ENCODE results near the gene DNAJC27.

The DNAJC27 gene

DNA sequence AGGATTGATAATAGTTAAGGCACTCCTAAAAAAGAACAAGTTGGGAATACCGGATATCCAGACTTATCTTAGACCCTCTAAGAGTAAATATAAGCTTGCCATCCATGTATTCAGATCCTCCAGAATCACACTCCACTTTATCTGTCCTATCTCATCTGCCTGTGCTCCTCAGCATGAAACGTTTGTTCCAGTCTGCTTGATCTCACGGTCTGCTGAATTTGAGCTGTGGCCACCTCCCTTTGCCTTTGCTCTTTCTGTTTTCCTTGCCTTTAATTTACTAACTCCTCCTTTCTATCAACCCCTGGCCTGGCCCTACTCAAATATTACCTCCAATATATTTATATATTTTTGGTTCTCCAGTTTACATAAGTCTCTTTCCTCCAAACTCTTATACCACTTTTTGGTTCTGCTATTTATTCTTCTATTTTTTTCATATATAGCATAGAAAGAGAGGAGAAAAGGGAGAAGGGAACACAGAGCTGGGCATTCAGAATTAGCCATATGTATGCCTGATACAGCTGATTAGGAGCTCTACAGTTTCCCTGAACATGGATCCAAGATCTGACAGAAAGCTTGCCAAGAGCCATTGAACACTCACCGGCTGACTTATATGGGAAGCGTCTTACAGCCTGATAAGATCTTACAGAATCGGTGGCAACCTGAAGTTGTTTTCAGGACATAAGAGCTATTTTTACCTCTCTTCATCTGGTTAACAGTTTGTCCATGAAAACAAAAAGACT is 21.8 kb upstream of the DNAJC27 start:
- Histone ChIP-seq H3K36me3 (ENCODE audit: control insufficient read depth, low read depth, low read length) (no peaks in the 10 kb centered on the region), H3K4me1 (ENCODE audit: control insufficient read depth, low read depth, low read length) (no peaks in the 10 kb centered on the region), H3K4me3 (ENCODE audit: low read length) (no peak overlapping the region), H3K9ac (ENCODE audit: low read length) (no peak overlapping the region), H3K27me3 (ENCODE audit: control insufficient read depth, insufficient read depth, low read length) (no peaks in the 10 kb centered on the region), H3K9me3 (ENCODE audit: control insufficient read depth, low read depth, low read length) (no peaks in the 10 kb centered on the region), H3K27ac (ENCODE audit: low read length) (no peak overlapping the region)

DNA sequence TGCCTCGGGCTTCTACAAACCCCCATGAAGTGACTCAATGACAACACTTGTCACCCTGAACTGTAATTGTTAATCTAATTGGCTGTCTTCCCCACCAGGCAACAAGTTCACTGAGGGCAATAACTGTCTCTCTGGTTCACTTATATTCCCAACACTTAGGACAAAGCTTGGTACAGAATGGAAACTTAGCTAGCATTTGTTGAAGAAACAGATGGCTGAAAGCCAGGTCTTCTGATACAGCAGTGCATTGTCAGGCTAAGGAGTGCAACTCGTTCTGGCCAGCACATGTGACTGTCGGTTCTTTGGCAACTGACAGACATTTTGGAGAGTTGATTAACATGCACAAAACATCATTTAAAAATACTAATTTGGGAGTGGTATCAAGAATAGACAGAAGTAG is 14.6 kb upstream of the DNAJC27 start:
- Histone ChIP-seq H3K4me3 (ENCODE audit: low read length) (no peak overlapping the region), H3K9ac (ENCODE audit: low read length) (no peak overlapping the region), H3K36me3 (ENCODE audit: control insufficient read depth, low read depth, low read length) (no peaks in the 10 kb centered on the region), H3K27ac (ENCODE audit: low read length) (no peak overlapping the region), H3K4me1 (ENCODE audit: control insufficient read depth, low read depth, low read length) (no peaks in the 10 kb centered on the region), H3K27me3 (ENCODE audit: control insufficient read depth, insufficient read depth, low read length) (no peaks in the 10 kb centered on the region), H3K9me3 (ENCODE audit: control insufficient read depth, low read depth, low read length) (no peaks in the 10 kb centered on the region)

DNA sequence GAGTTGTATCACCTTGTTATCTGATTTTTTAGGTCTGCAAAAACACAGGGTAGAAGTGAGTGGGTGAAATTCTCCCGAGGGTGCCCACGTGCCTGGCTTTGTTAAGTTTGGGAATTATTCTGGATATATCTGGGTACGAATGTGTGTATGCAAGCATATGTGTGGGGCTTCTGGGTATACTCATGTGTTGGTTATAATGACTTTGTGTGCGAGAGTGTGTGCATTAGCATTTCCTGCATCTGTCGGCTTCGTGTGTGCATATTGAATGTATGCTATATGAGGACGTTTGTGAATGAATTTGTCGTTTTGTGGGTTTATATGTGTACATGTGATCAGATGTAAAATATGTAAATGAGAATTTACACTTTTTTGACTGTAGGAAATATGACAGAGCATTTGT is 13.8 kb upstream of the DNAJC27 start:
- no peaks in the 10 kb centered on the region for H3K36me3 ChIP-seq (ENCODE audit: control insufficient read depth, low read depth, low read length)
- no peak overlapping the region for H3K4me3 ChIP-seq (ENCODE audit: low read length)
- no peaks in the 10 kb centered on the region for H3K27me3 ChIP-seq (ENCODE audit: control insufficient read depth, insufficient read depth, low read length)
- no peaks in the 10 kb centered on the region for H3K4me1 ChIP-seq (ENCODE audit: control insufficient read depth, low read depth, low read length)
- H3K9me3 ChIP-seq (ENCODE audit: control insufficient read depth, low read depth, low read length): no peaks in the 10 kb centered on the region
- H3K27ac ChIP-seq (ENCODE audit: low read length): no peak overlapping the region
- H3K9ac ChIP-seq (ENCODE audit: low read length): no peak overlapping the region

DNA sequence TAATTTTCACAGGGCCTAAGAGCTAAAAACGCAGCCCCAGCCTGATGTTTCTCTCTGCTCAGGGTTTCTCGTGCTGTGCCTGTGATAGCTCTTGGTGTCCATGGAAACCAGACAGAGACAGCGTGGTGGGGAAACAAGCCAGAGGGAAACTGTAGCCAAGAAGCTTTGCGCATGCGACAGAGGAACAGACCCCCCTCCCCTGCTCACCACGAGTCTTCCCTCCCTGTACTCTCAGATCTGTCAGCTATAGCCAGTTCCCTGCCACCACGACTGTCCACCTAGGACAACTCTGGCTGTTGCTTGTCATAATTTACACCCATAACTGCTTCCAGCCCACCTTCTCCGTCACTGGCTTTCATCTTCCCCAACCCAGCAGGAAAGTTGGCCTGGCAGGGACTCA is 13.2 kb upstream of the DNAJC27 start:
- no peak overlapping the region for H3K9ac ChIP-seq (ENCODE audit: low read length)
- H3K4me3 ChIP-seq (ENCODE audit: low read length): no peak overlapping the region
- H3K36me3 ChIP-seq (ENCODE audit: control insufficient read depth, low read depth, low read length): no peaks in the 10 kb centered on the region
- H3K27ac ChIP-seq (ENCODE audit: low read length): no peak overlapping the region
- H3K27me3 ChIP-seq (ENCODE audit: control insufficient read depth, insufficient read depth, low read length): no peaks in the 10 kb centered on the region
- H3K4me1 ChIP-seq (ENCODE audit: control insufficient read depth, low read depth, low read length): no peaks in the 10 kb centered on the region
- H3K9me3 ChIP-seq (ENCODE audit: control insufficient read depth, low read depth, low read length): no peaks in the 10 kb centered on the region

DNA sequence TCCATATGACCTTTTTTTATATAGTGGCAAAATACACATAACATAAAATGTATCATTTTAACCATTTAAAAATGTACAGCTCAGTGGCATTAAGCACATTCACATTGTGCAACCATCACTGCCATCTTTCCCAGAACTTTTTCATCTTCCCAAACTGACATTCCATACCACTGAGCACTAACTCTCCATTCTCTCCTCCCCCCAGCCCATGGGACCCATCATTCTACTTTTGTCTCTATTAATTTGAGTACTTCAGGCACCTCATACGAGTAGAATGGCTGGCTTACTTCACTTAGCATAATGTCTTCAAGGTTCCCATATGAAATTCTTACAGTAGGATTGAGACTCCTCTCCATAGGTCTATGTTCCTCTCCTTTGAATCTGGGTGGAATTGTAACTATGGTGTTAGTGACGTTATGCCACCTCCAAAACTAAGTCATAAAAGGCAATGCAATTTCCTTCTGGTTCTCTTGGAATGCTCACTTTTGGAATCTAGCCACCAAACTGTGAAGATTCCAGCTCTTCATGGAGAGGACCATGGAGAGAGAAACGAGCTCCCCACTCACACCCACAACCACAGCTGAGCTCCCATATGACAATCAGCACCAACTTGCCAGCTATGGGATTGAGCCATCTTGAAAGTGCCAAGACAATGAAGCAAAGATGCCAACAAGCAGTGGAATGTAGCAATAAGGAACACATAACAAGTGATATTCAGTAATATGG is 9.8 kb upstream of the DNAJC27 start:
- no peak overlapping the region for H3K4me3 ChIP-seq (ENCODE audit: low read length)
- H3K9me3 ChIP-seq (ENCODE audit: control insufficient read depth, low read depth, low read length): no peaks in the 10 kb centered on the region
- H3K4me1 ChIP-seq (ENCODE audit: control insufficient read depth, low read depth, low read length): no peaks in the 10 kb centered on the region
- no peaks in the 10 kb centered on the region for H3K27me3 ChIP-seq (ENCODE audit: control insufficient read depth, insufficient read depth, low read length)
- H3K36me3 ChIP-seq (ENCODE audit: control insufficient read depth, low read depth, low read length): no peaks in the 10 kb centered on the region
- H3K27ac ChIP-seq (ENCODE audit: low read length): no peak overlapping the region
- no peak overlapping the region for H3K9ac ChIP-seq (ENCODE audit: low read length)

DNA sequence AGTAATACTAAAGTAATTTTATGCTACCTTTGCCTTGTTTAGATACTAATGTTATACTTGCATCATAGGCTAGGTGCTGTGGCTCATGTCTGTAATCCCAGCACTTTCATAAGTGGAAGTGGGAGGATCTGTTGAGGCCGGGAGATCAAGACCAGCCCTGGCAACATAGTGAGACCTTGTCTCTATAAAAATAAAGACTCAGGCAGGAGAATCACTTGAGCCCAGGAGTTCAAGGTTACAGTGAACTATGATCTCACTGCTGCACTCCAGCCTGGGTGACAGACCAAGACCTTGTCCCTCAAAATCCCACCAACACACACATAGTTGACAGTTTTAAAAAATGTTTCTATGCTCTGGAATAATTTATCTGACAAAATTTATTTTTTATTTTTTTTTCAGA is 6.9 kb upstream of the DNAJC27 start:
- Histone ChIP-seq H3K36me3 (ENCODE audit: control insufficient read depth, low read depth, low read length) (no peaks in the 10 kb centered on the region), H3K4me1 (ENCODE audit: control insufficient read depth, low read depth, low read length) (no peaks in the 10 kb centered on the region), H3K9ac (ENCODE audit: low read length) (no peak overlapping the region), H3K27ac (ENCODE audit: low read length) (no peak overlapping the region), H3K4me3 (ENCODE audit: low read length) (no peak overlapping the region), H3K27me3 (ENCODE audit: control insufficient read depth, insufficient read depth, low read length) (no peaks in the 10 kb centered on the region), H3K9me3 (ENCODE audit: control insufficient read depth, low read depth, low read length) (no peaks in the 10 kb centered on the region)

DNA sequence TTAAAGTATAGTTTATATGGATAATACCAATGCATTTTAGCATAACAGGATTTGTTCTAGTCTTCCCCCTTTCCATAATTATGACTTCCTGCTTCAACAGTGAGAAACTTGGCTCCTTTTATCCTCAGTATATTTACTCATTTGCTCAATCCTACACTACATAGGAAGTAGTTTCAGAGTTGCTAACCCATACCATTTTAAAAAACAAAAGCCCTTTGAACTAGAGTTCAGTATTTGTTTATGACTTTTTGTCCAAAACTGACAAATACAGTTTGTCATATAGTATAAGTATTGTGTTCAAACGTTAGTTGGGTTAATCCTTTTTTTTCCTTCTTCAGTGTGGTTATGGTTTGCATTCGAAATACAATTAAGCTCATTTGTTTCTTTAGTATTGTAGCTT is 5.9 kb upstream of the DNAJC27 start:
- Histone ChIP-seq H3K4me1 (ENCODE audit: control insufficient read depth, low read depth, low read length) (peaks cover 4% of the 10 kb centered on the region), H3K27ac (ENCODE audit: low read length) (no peak overlapping the region), H3K27me3 (ENCODE audit: control insufficient read depth, insufficient read depth, low read length) (no peaks in the 10 kb centered on the region), H3K36me3 (ENCODE audit: control insufficient read depth, low read depth, low read length) (no peaks in the 10 kb centered on the region), H3K9ac (ENCODE audit: low read length) (no peak overlapping the region), H3K4me3 (ENCODE audit: low read length) (no peak overlapping the region), H3K9me3 (ENCODE audit: control insufficient read depth, low read depth, low read length) (no peaks in the 10 kb centered on the region)

DNA sequence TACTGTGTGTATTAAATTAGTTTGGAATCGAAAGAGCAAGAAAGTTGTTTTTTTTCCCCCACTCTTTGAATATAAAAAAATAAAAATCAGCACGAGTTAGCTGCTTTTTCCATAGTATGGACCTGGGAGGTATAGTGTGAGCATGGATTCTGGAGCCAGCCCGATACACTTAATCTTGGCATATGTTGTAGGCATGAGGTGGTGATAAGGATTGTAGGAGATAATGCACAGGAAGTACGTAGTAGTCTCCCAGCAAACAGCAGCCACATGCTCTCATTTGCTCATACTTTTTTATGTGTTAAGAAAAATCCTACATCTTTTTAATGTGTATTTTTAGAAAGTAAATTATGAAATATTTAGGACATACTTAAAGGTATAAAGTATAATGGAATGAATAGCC is 2.1 kb upstream of the DNAJC27 start:
- no peak overlapping the region for H3K27ac ChIP-seq (ENCODE audit: low read length)
- H3K27me3 ChIP-seq (ENCODE audit: control insufficient read depth, insufficient read depth, low read length): no peaks in the 10 kb centered on the region
- peaks cover 7% of the 10 kb centered on the region for H3K4me1 ChIP-seq (ENCODE audit: control insufficient read depth, low read depth, low read length)
- no peak overlapping the region for H3K4me3 ChIP-seq (ENCODE audit: low read length)
- H3K9me3 ChIP-seq (ENCODE audit: control insufficient read depth, low read depth, low read length): no peaks in the 10 kb centered on the region
- no peaks in the 10 kb centered on the region for H3K36me3 ChIP-seq (ENCODE audit: control insufficient read depth, low read depth, low read length)
- H3K9ac ChIP-seq (ENCODE audit: low read length): no peak overlapping the region

DNA sequence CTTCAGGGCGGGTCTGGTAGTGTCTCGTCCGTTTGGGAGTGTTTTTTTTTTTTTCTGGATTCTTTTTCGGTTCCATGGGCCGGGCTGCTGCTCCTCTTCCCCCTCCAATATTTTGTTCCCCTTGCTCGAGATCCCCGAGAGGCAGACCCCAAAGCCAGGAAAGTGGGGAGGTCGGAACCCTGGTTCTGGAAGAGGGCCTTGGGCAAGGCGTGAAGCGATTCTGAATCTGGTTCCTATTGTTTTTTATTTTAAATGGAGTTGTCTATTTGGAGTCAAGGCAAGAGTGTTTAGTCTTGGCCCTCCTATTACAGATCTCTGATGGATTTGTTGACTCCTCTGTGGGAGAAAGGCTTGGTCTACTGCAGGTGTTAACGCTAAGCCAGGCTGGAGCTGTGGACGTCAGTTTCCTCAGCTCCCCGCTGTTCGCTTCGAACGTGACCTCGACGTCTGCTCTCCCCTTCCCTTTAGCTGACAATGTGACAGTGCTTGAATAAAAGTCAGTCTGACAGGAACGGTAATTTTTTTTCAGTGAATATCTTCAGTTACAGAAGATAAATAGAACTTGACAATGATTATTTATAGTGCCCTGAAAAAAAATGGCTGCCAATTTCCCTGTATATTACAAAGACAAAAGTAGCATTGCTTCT is 683 bp upstream of the DNAJC27 start:
- H3K9ac ChIP-seq (ENCODE audit: low read length): peak overlapping the region; percentile 99
- no peaks in the 10 kb centered on the region for H3K9me3 ChIP-seq (ENCODE audit: control insufficient read depth, low read depth, low read length)
- peak overlapping the region; percentile 76 for H3K4me3 ChIP-seq (ENCODE audit: low read length)
- no peaks in the 10 kb centered on the region for H3K36me3 ChIP-seq (ENCODE audit: control insufficient read depth, low read depth, low read length)
- H3K27me3 ChIP-seq (ENCODE audit: control insufficient read depth, insufficient read depth, low read length): no peaks in the 10 kb centered on the region
- peak overlapping the region; percentile 91 for H3K27ac ChIP-seq (ENCODE audit: low read length)
- H3K4me1 ChIP-seq (ENCODE audit: control insufficient read depth, low read depth, low read length): peaks cover 7% of the 10 kb centered on the region

DNA sequence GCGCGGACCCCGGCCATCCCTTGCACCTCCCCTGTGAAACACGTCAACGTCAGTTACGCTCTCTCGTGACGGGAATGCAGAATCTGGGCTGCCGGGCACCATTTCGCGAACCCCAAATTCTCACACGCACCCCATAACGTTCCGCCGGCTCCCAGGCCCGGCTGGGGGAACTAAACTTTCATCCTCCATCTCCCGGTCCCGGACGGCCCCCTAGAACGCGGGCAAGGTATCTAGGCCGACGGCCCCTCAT is 544 bp downstream of the DNAJC27 start:
- Histone ChIP-seq H3K36me3 (ENCODE audit: control insufficient read depth, low read depth, low read length) (peaks cover 9% of the 10 kb centered on the region), H3K27me3 (ENCODE audit: control insufficient read depth, insufficient read depth, low read length) (no peaks in the 10 kb centered on the region), H3K9ac (ENCODE audit: low read length) (peak overlapping the region; percentile 99), H3K27ac (ENCODE audit: low read length) (peak overlapping the region; percentile 25), H3K4me1 (ENCODE audit: control insufficient read depth, low read depth, low read length) (peaks cover 7% of the 10 kb centered on the region), H3K4me3 (ENCODE audit: low read length) (peak overlapping the region; percentile 76), H3K9me3 (ENCODE audit: control insufficient read depth, low read depth, low read length) (no peaks in the 10 kb centered on the region)

DNA sequence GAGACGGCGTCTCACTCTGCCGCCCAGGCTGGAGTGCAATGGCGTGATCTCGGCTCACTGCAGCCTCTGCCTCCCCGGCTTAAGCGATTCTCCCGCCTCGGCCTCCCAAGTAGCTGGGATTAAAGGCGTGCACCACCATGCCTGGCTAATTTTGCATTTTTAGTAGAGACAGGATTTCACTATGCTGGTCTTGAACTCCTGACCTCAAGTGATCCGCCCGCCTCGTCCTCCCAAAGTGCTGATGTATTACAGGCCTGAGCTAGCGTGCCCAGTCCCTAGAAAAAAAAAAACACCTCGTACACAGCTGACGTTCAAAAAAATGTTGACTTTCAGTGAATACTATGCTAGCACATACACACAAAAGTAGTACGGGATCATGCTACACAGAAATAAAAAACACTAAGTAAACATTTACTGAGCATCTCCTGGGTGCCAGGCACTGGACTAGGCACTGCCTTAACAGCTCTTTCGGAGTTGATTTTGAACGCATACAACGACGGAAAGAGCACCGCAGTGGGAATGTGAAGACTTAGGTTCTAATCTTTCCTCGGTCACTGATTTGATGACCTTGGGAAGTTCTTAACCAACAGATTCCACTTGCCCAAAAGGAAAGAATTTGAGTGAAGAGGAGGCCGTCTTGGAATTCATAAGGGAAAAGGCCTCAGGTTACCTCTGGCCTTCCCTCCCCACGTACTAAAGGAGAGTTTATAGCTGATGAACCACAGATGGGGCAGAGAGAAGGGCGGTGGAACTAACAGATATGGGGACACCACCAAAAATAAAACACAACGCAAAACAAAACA is 1.1 kb downstream of the DNAJC27 start:
- Histone ChIP-seq H3K4me1 (ENCODE audit: control insufficient read depth, low read depth, low read length) (peaks cover 7% of the 10 kb centered on the region), H3K9me3 (ENCODE audit: control insufficient read depth, low read depth, low read length) (no peaks in the 10 kb centered on the region)

More for the DNA sequence above, 1.1 kb downstream of the DNAJC27 start:
- peak overlapping the region; percentile 25 for H3K27ac ChIP-seq (ENCODE audit: low read length)
- H3K9ac ChIP-seq (ENCODE audit: low read length): peak overlapping the region; percentile 99
- peaks cover 14% of the 10 kb centered on the region for H3K36me3 ChIP-seq (ENCODE audit: control insufficient read depth, low read depth, low read length)
- no peaks in the 10 kb centered on the region for H3K27me3 ChIP-seq (ENCODE audit: control insufficient read depth, insufficient read depth, low read length)
- peak overlapping the region; percentile 76 for H3K4me3 ChIP-seq (ENCODE audit: low read length)

Data from iPS-18a (cell line).